CD14-positive monocyte (primary cell): ENCODE data around the gene DIDO1. TPM values are rescaled to one million over a fixed set of nuclear protein-coding genes. Genes with fewer than 3 reads are reported as not detected.

Experiments used
- DNase-seq, 3 donors: peaks; one replicate each; pipeline ENCODE4 v3.0.0-alpha.2; 2011 to 2022
- H2AFZ ChIP-seq: 2 replicates; pipeline ENCODE4 v1.6.0; 2012; ENCODE audit warnings: mild to moderate bottlenecking, low read depth, low read length, inconsistent platforms; ENCODE audit not compliant: insufficient read depth, poor library complexity, severe bottlenecking
- H3K27ac ChIP-seq, 2 donors: 1 replicate in 1 of 2; 2 replicates in 1 of 2; pipeline ENCODE4 v1.5.1; 2012 to 2013; ENCODE audit warnings: low read length in 2 of 2, control low read depth in 1 of 2, inconsistent platforms in 1 of 2, low read depth in 1 of 2, mild to moderate bottlenecking in 1 of 2
- H3K27me3 ChIP-seq, 2 donors: one replicate each; pipeline versions ENCODE4 v1.6.0 to v1.6.1; 2011 to 2013; ENCODE audit warnings: low read length in 2 of 2; ENCODE audit not compliant: control insufficient read depth in 2 of 2, insufficient read depth in 2 of 2
- H3K36me3 ChIP-seq, 2 donors: replicated peaks in 1 of 2; 1 replicate in 1 of 2; 2 replicates in 1 of 2; pipeline versions ENCODE4 v1.5.1 to v1.6.1; 2012 to 2013; ENCODE audit warnings: low read length in 2 of 2, control low read depth in 1 of 2, inconsistent platforms in 1 of 2, mild to moderate bottlenecking in 1 of 2; ENCODE audit not compliant: insufficient read depth in 2 of 2, control insufficient read depth in 1 of 2
- H3K4me1 ChIP-seq, 2 donors: 1 replicate in 1 of 2; 2 replicates in 1 of 2; pipeline versions ENCODE4 v1.5.1 to v1.6.1; 2012 to 2013; ENCODE audit warnings: low read length in 2 of 2, control low read depth in 1 of 2, inconsistent platforms in 1 of 2, mild to moderate bottlenecking in 1 of 2, moderate library complexity in 1 of 2; ENCODE audit not compliant: insufficient read depth in 2 of 2, control insufficient read depth in 1 of 2
- H3K4me2 ChIP-seq: replicated peaks from 2 replicates; pipeline ENCODE3; 2012; ENCODE audit warnings: low read length, moderate library complexity, mild to moderate bottlenecking; ENCODE audit not compliant: poor library complexity, severe bottlenecking; ENCODE audit errors: extremely low read depth
- H3K4me3 ChIP-seq, 3 experiments: fragments of 200-600 bp in 1 of 3; sonication (generic) in 1 of 3; replicated peaks in 1 of 3; 1 replicate in 2 of 3; 2 replicates in 1 of 3; pipeline ENCODE4 v1.5.1; 2011 to 2013; ENCODE audit warnings: low read length in 3 of 3, mild to moderate bottlenecking in 3 of 3, control low read depth in 2 of 3, low read depth in 2 of 3, inconsistent platforms in 1 of 3, moderate library complexity in 1 of 3
- H3K79me2 ChIP-seq: 2 replicates; pipeline ENCODE4 v1.6.0; 2012; ENCODE audit warnings: mild to moderate bottlenecking, control low read depth, inconsistent platforms, low read length, moderate library complexity; ENCODE audit not compliant: insufficient read depth
- H3K9ac ChIP-seq: 2 replicates; pipeline ENCODE4 v1.6.0; 2017; ENCODE audit warnings: low read length, mild to moderate bottlenecking; ENCODE audit not compliant: insufficient read depth, poor library complexity, severe bottlenecking
- H3K9me3 ChIP-seq, 2 donors: replicated peaks in 1 of 2; 1 replicate in 1 of 2; 2 replicates in 1 of 2; pipeline versions ENCODE4 v1.5.1 to v1.6.1; 2012 to 2013; ENCODE audit warnings: low read length in 2 of 2, control low read depth in 1 of 2; ENCODE audit not compliant: control insufficient read depth in 1 of 2, insufficient read depth in 1 of 2
- H4K20me1 ChIP-seq: 2 replicates; pipeline ENCODE4 v1.6.0; 2012; ENCODE audit warnings: mild to moderate bottlenecking, low read length, control low read depth, moderate library complexity; ENCODE audit not compliant: insufficient read depth
- H3K27ac Mint-ChIP-seq, 7 donors: one replicate each; pipeline ENCODE4 v1.8.0; 2020; ENCODE audit warnings: mild to moderate bottlenecking in 7 of 7, mixed read lengths in 7 of 7, moderate library complexity in 6 of 7, inconsistent platforms in 2 of 7
- H3K27me3 Mint-ChIP-seq, 3 donors: one replicate each; pipeline ENCODE4 v1.8.0; 2021 to 2022; ENCODE audit warnings: low read depth in 3 of 3, mild to moderate bottlenecking in 3 of 3, mixed read lengths in 3 of 3, moderate library complexity in 3 of 3, inconsistent platforms in 1 of 3
- H3K36me3 Mint-ChIP-seq, 2 donors: one replicate each; pipeline ENCODE4 v1.8.0; 2020; ENCODE audit warnings: mixed read lengths in 2 of 2, inconsistent platforms in 1 of 2, mild to moderate bottlenecking in 1 of 2
- H3K4me1 Mint-ChIP-seq: one replicate; pipeline ENCODE4 v1.8.0; 2020; ENCODE audit warnings: mild to moderate bottlenecking, mixed read lengths
- H3K4me3 Mint-ChIP-seq, 2 donors: one replicate each; pipeline ENCODE4 v1.8.0; 2020; ENCODE audit warnings: mild to moderate bottlenecking in 2 of 2, mixed read lengths in 2 of 2, moderate library complexity in 1 of 2
- H3K9me3 Mint-ChIP-seq, 7 donors: one replicate each; pipeline ENCODE4 v1.8.0; 2020 to 2022; ENCODE audit warnings: mixed read lengths in 7 of 7, mild to moderate bottlenecking in 6 of 7, moderate library complexity in 6 of 7, inconsistent platforms in 2 of 7
- WGBS: methylation state at CpG from one replicate; pipeline ENCODE4 v1.1.5; 2013; ENCODE audit warnings: missing lambda C conversion rate; ENCODE audit not compliant: insufficient coverage; 5-methylcytosine and 5-hydroxymethylcytosine counted together
- intact Hi-C, 2 donors: fragments of 100-400 bp; cut with micrococcal nuclease; formaldehyde crosslinking; loops; one replicate each; pipeline versions ENCODE4 v1.15.0 to v1.15.1; 2023
- polyA plus RNA-seq, 3 donors: library from polyadenylated mRNA; depleted of rRNA in 1 of 3; unstranded in 2 of 3; stranded (reverse) in 1 of 3; fragments of 300-500 nt in 2 of 3; fragments of >200 nt in 1 of 3; fragmentation: Illumina TruSeq in 2 of 3; gene quantifications; 1 replicate in 2 of 3; 2 replicates in 1 of 3; pipeline ENCODE4 v1.2.3, GENCODE V29; 2012 to 2021
- TF ChIP-seq, protein P1 (sequence below): fragments of 200-600 bp; IDR thresholded peaks from one replicate; pipeline ENCODE4 v1.8.0; 2022; ENCODE audit warnings: antibody characterized with exemption, mild to moderate bottlenecking

The DIDO1 gene
- polyA plus RNA-seq, 3 donors, result 8.5 to 23.8 (median 12.9) TPM

DNA sequence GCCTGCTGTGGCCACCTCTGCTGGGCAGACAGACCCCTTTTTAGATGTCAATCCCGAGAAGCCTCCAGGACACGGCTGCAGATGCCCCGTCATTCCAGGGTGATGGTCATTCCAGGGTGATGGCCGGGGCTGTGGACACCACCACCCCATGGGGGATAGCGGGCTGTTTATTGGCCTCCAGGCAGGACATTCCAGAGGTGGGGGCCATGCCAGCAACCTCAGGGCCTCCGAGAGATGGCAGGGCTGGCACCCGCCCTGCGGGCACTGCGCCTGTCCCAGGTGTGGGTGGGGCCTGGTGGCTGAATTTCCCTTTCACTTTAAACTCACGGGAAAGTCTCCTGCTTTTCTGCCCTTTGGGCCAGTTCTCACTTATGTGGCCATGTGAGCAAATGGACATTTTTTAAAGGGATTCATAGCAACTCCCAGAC, 94.9 kb downstream of the DIDO1 start:
- H3K9me3 Mint-ChIP-seq, result no peaks in the 10 kb centered on the region
- Histone ChIP-seq H3K36me3 (no peaks in the 10 kb centered on the region), H2AFZ (no peak overlapping the region), H4K20me1 (no peaks in the 10 kb centered on the region), H3K4me3 (no peak overlapping the region), H3K9ac (no peak overlapping the region), H3K79me2 (no peaks in the 10 kb centered on the region), H3K4me1 (peaks cover 27 to 33% of the 10 kb centered on the region in 2 donors), H3K4me2 (no peak overlapping the region), H3K9me3 (no peaks in the 10 kb centered on the region), H3K27ac (no peak overlapping the region), H3K27me3 (no peaks in the 10 kb centered on the region)
- TF ChIP-seq, protein P1, sequence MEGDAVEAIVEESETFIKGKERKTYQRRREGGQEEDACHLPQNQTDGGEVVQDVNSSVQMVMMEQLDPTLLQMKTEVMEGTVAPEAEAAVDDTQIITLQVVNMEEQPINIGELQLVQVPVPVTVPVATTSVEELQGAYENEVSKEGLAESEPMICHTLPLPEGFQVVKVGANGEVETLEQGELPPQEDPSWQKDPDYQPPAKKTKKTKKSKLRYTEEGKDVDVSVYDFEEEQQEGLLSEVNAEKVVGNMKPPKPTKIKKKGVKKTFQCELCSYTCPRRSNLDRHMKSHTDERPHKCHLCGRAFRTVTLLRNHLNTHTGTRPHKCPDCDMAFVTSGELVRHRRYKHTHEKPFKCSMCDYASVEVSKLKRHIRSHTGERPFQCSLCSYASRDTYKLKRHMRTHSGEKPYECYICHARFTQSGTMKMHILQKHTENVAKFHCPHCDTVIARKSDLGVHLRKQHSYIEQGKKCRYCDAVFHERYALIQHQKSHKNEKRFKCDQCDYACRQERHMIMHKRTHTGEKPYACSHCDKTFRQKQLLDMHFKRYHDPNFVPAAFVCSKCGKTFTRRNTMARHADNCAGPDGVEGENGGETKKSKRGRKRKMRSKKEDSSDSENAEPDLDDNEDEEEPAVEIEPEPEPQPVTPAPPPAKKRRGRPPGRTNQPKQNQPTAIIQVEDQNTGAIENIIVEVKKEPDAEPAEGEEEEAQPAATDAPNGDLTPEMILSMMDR, result no peak
- 94% methylated on average over 7 of the region's 10 CpGs for WGBS
- intact Hi-C loops, result no loop called here
- H3K27me3 Mint-ChIP-seq, result peaks cover 0 to 4% (median 2%) of the 10 kb centered on the region in 3 donors
- no peak overlapping the region for H3K4me3 Mint-ChIP-seq
- peaks cover 0 to 2% of the 10 kb centered on the region in 2 donors for H3K36me3 Mint-ChIP-seq
- peak in 1 of 3 donors; percentile 1 for DNase-seq
- peaks cover 27% of the 10 kb centered on the region for H3K4me1 Mint-ChIP-seq
- no peak overlapping the region for H3K27ac Mint-ChIP-seq

DNA sequence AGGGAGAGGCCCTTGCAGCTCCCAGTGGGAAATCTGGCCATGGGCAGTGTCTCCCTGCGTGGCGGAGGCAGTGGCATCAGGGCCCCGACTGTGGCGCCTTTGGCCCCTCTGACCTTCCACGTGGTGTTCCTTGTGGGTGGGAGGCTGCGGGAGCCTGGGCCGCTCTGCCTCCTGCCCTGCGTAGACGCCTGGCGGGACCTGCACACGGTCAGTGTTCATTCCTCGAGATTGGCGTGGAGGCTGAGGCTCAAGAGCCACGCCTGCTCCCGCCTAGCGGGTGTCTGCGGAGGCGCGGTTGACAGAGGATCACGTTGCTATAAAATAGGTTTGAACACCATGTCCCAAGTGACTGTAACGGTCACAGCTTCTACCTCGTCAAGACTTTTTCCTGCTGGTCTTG, 95.5 kb downstream of the DIDO1 start:
- no peaks in the 10 kb centered on the region for H3K27me3 ChIP-seq
- H3K27me3 Mint-ChIP-seq, result peaks cover 0 to 4% (median 0%) of the 10 kb centered on the region in 3 donors
- DNase-seq, result peak in 1 of 3 donors; percentile 2
- H3K4me1 ChIP-seq, result peaks cover 27 to 33% of the 10 kb centered on the region in 2 donors
- no peak overlapping the region for H3K4me3 ChIP-seq
- no peak overlapping the region for H3K4me2 ChIP-seq
- H3K9me3 Mint-ChIP-seq, result no peaks in the 10 kb centered on the region
- intact Hi-C loops, result no loop called here
- no peaks in the 10 kb centered on the region for H4K20me1 ChIP-seq
- WGBS, result 96% methylated on average over 22 of the region's 22 CpGs
- TF ChIP-seq, protein P1, result no peak
- no peaks in the 10 kb centered on the region for H3K79me2 ChIP-seq
- no peak overlapping the region for H3K27ac ChIP-seq
- no peaks in the 10 kb centered on the region for H3K36me3 Mint-ChIP-seq
- no peaks in the 10 kb centered on the region for H3K36me3 ChIP-seq
- H2AFZ ChIP-seq, result no peak overlapping the region
- H3K27ac Mint-ChIP-seq, result peak overlapping the region in 1 of 7 donors; percentile 75
- H3K9me3 ChIP-seq, result no peaks in the 10 kb centered on the region
- H3K4me3 Mint-ChIP-seq, result no peak overlapping the region
- H3K4me1 Mint-ChIP-seq, result peaks cover 25% of the 10 kb centered on the region
- H3K9ac ChIP-seq, result no peak overlapping the region
